Kidney epithelial cell (primary cell): Measurements from ENCODE around the gene CDIPT. TPM values are rescaled to one million over a fixed set of nuclear protein-coding genes. Genes with fewer than 3 reads are reported as not detected.
"Not testable (repeated sequence)": the region's sequence is repeated elsewhere in the genome, so short reads cannot be mapped to it uniquely, and the experiment has no call there.

Experiments used
- DNase-seq: peaks from one replicate; pipeline ENCODE4 v3.0.0-alpha.2; 2010; ENCODE audit warnings: low read depth
- H3K27me3 ChIP-seq: 2 replicates; pipeline ENCODE4 v1.6.0; 2011; ENCODE audit warnings: low read length; ENCODE audit not compliant: control insufficient read depth, insufficient read depth
- H3K36me3 ChIP-seq: 2 replicates; pipeline ENCODE4 v1.5.1; 2011; ENCODE audit warnings: low read length; ENCODE audit not compliant: control insufficient read depth, insufficient read depth
- H3K4me3 ChIP-seq: 2 replicates; pipeline ENCODE4 v1.5.1; 2011; ENCODE audit warnings: low read depth, mild to moderate bottlenecking, control low read depth, low read length
- total RNA-seq: library from RNA; depleted of rRNA; stranded (reverse); fragments of >200 nt; gene quantifications from 2 replicates; pipeline ENCODE4 v1.2.3, GENCODE V29; 2015
- TF ChIP-seq, protein P1 (sequence below): IDR thresholded peaks from 2 replicates; pipeline ENCODE4 v1.5.1; 2011; ENCODE audit warnings: mild to moderate bottlenecking, moderate library complexity, low read length, control low read depth, inconsistent platforms; ENCODE audit not compliant: insufficient read depth, poor library complexity, severe bottlenecking

Gene CDIPT
- total RNA-seq, 1 donor from 2014 or later, result 83.9 TPM

DNA sequence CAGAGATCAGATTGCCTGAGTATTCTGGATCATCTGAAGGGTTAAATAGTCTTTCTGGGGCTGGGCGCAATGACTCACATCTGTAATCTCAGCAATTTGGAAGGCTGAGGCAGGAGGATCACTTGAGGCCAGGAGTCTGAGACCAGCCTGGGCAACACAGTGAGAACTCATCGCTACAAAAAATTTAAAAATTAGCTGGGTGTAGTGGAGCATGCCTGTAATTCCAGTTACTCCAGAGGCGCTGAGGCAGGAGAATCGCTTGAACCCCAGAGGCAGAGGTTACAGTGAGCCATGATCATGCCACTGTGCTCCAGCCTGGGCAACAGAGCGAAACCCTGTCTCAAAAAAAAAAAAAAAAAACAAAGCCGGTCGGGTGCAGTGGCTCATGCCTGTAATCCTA, 27.1 kb downstream of the CDIPT start:
- no peak for DNase-seq
- Histone ChIP-seq H3K27me3 (no peaks in the 10 kb centered on the region), H3K4me3 (no peak overlapping the region), H3K36me3 (peaks cover 3% of the 10 kb centered on the region)
- TF ChIP-seq, protein P1, sequence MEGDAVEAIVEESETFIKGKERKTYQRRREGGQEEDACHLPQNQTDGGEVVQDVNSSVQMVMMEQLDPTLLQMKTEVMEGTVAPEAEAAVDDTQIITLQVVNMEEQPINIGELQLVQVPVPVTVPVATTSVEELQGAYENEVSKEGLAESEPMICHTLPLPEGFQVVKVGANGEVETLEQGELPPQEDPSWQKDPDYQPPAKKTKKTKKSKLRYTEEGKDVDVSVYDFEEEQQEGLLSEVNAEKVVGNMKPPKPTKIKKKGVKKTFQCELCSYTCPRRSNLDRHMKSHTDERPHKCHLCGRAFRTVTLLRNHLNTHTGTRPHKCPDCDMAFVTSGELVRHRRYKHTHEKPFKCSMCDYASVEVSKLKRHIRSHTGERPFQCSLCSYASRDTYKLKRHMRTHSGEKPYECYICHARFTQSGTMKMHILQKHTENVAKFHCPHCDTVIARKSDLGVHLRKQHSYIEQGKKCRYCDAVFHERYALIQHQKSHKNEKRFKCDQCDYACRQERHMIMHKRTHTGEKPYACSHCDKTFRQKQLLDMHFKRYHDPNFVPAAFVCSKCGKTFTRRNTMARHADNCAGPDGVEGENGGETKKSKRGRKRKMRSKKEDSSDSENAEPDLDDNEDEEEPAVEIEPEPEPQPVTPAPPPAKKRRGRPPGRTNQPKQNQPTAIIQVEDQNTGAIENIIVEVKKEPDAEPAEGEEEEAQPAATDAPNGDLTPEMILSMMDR, result no peak

DNA sequence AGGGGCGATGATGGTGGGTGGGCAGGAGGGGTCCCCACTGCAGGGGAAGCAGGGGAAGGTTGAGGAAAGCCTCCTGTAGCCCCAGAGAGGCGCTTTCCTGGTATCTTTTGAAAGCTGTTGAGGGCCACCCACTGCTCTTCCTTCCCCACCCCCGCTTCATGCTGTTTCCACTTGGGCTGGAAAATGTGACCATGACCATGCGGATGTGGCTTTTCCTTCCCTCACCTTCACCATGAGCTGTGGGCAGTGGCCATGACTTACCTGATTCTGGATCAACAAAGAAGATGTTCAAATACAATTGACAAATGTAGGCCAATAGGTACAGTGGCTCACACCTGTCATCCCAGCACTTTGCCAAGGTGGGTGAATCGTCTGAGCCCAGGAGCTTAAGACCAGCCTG, 28.9 kb downstream of the CDIPT start:
- no peak for DNase-seq
- no peak overlapping the region for H3K4me3 ChIP-seq
- H3K27me3 ChIP-seq, result no peaks in the 10 kb centered on the region
- TF ChIP-seq, protein P1, result no peak
- peaks cover 4% of the 10 kb centered on the region for H3K36me3 ChIP-seq

DNA sequence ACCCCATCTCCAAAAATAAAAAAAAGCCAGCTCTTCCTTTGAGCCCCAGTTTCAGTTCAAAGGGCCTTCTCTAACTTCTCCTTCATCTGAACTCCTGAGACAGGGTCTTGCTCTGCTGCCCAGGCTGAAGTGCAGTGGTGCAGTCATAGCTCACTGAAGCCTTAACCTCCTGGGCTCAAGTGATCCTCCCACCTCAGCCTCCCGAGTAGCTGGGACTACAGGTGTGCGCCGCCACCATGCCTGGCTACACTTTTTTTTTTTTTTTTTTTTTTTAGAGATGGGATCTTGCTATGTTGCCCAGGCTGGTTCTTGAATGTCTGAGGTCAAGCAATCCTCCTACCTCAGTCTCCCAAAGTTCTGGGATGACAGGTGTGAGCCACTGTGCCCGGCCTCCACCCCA, 29.8 kb downstream of the CDIPT start:
- not testable (repeated sequence) for DNase-seq, H3K4me3 ChIP-seq

DNA sequence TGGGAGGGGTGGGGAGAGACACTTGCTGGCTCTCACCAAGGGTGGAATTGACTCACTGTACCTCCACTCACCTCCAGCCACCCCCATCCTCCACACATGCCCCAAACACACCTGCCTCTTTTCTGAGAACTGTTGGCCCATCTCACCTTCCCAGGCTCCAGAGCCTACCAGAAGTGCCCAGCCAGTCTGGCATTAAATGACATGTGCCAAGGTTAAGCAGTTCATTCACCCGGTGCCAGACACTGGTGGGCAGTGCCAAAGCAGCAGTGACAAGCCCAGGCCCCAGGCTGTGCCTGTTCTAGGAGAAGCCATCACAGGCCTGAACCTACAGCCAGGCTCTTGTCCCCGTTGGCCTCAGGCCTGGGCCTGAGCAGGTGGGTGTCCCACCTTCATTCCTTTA, 31.5 kb downstream of the CDIPT start:
- TF ChIP-seq, protein P1, result no peak
- Histone ChIP-seq H3K27me3 (no peaks in the 10 kb centered on the region), H3K36me3 (peaks cover 4% of the 10 kb centered on the region), H3K4me3 (no peak overlapping the region)
- DNase-seq, result no peak

More for the DNA sequence above, 29.8 kb downstream of the CDIPT start:
- not testable (repeated sequence) for H3K36me3 ChIP-seq, H3K27me3 ChIP-seq

DNA sequence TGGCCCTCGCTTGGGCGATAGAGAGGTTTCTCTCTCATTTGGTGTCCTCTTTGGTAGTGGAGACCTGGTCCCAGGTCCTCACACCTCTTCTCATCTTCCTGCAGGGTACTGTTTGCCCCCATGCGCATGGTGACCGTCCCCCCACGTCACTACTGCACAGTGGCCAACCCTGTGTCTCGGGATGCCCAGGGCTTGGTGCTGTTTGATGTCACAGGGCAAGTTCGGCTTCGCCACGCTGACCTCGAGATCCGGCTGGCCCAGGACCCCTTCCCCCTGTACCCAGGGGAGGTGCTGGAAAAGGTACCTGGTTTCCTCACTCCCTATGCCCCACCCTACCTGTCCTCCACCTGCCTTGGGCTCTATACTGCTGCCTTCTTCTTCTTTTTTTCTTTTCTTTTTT, 32.3 kb downstream of the CDIPT start:
- H3K27me3 ChIP-seq, result no peaks in the 10 kb centered on the region
- DNase-seq, result no peak
- no peak overlapping the region for H3K4me3 ChIP-seq
- TF ChIP-seq, protein P1, result no peak
- peaks cover 4% of the 10 kb centered on the region for H3K36me3 ChIP-seq

DNA sequence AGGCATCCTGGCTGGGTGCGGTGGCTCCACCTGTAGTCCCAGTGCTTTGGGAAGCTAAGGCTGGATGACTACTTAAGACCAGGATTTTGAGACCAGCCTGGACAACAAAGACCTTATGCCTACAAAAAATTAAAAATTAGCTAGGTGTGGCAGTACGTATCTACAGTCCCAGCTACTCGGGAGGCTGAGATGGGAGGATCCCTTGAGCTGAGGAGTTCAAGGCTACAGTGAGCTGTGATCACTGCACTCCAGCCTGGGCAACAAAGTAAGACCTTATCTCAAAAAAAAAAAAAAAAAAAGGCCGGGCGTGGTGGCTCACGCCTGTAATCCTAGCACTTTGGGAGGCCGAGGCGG, 36.7 kb downstream of the CDIPT start:
- peaks cover 2% of the 10 kb centered on the region for H3K36me3 ChIP-seq
- TF ChIP-seq, protein P1, result no peak
- DNase-seq, result no peak
- H3K4me3 ChIP-seq, result no peak overlapping the region
- no peaks in the 10 kb centered on the region for H3K27me3 ChIP-seq
